AG10803 (cell line): ENCODE measurements around the gene RPS6KA4.

Experiments used
- DNase-seq: peaks from one replicate; pipeline ENCODE4 v3.0.0; 2010; ENCODE audit warnings: low read depth
- H3K4me3 ChIP-seq: 2 replicates; pipeline ENCODE4 v1.5.1; 2011; ENCODE audit warnings: mild to moderate bottlenecking, low read length, control low read depth
- CTCF ChIP-seq: conservative IDR thresholded peaks from 2 replicates; pipeline ENCODE4 v1.5.1; 2011; ENCODE audit warnings: mild to moderate bottlenecking, low read length, control low read depth, inconsistent platforms

Gene RPS6KA4

GRCh38 chr11:64343767-64344559, 15.0 kb upstream of the RPS6KA4 start:
- no peak overlapping the region for H3K4me3 ChIP-seq
- DNase-seq, result no peak
- TF ChIP-seq CTCF, result peak; percentile 9; the same call in 1 of the 2 replicates

- no peak for TF ChIP-seq CTCF
- no peak for DNase-seq
- no peak overlapping the region for H3K4me3 ChIP-seq
Observed at GRCh38 chr11:64344787-64345186, 14.2 kb upstream of the RPS6KA4 start.

GRCh38 chr11:64347193-64347867, 11.6 kb upstream of the RPS6KA4 start:
- H3K4me3 ChIP-seq, result no peak overlapping the region
- TF ChIP-seq CTCF, result no peak
- DNase-seq, result no peak

- H3K4me3 ChIP-seq, result no peak overlapping the region
- no peak for DNase-seq
- no peak for TF ChIP-seq CTCF
Observed at GRCh38 chr11:64348383-64349024, 10.5 kb upstream of the RPS6KA4 start.

GRCh38 chr11:64349025-64349387, 10.0 kb upstream of the RPS6KA4 start:
- TF ChIP-seq CTCF, result no peak
- no peak overlapping the region for H3K4me3 ChIP-seq
- no peak for DNase-seq

- DNase-seq, result no peak
- no peak for TF ChIP-seq CTCF
- H3K4me3 ChIP-seq, result no peak overlapping the region
Observed at GRCh38 chr11:64349404-64349803, 9.6 kb upstream of the RPS6KA4 start.

GRCh38 chr11:64351136-64351631, 7.8 kb upstream of the RPS6KA4 start:
- TF ChIP-seq CTCF, result no peak
- no peak for DNase-seq
- H3K4me3 ChIP-seq, result no peak overlapping the region
